WI38 (cell line): ENCODE results near the gene MDGA2.
"Not testable (repeated sequence)": the region's sequence is repeated elsewhere in the genome, so short reads cannot be mapped to it uniquely, and the experiment has no call there.

Source experiments
- H3K4me3 ChIP-seq: 2 replicates; pipeline ENCODE4 v1.5.1; 2011; ENCODE audit warnings: low read depth, mild to moderate bottlenecking, control low read depth, low read length
- CTCF ChIP-seq: IDR thresholded peaks from 2 replicates; pipeline ENCODE4 v1.5.1; 2012; ENCODE audit warnings: low read depth, mild to moderate bottlenecking, control low read depth, low read length

MDGA2 gene

GRCh38 chr14:46951103-46951502 is 724.3 kb downstream of the MDGA2 start:
- no peak overlapping the region for H3K4me3 ChIP-seq
- TF ChIP-seq CTCF: no peak

GRCh38 chr14:46940611-46941010 is 734.8 kb downstream of the MDGA2 start:
- TF ChIP-seq CTCF: no peak
- H3K4me3 ChIP-seq: no peak overlapping the region

- TF ChIP-seq CTCF: no peak
- H3K4me3 ChIP-seq: no peak overlapping the region
Observed at GRCh38 chr14:46920542-46920941, 754.9 kb downstream of the MDGA2 start.

- H3K4me3 ChIP-seq: not testable (repeated sequence)
Observed at GRCh38 chr14:46915539-46915938, 759.9 kb downstream of the MDGA2 start.

GRCh38 chr14:46902837-46903236 is 772.6 kb downstream of the MDGA2 start:
- no peak overlapping the region for H3K4me3 ChIP-seq
- TF ChIP-seq CTCF: no peak

- no peak for TF ChIP-seq CTCF
- H3K4me3 ChIP-seq: no peak overlapping the region
Observed at GRCh38 chr14:46894476-46894875, 780.9 kb downstream of the MDGA2 start.

- H3K4me3 ChIP-seq: no peak overlapping the region
- TF ChIP-seq CTCF: no peak
Observed at GRCh38 chr14:46887144-46887543, 788.3 kb downstream of the MDGA2 start.

- TF ChIP-seq CTCF: no peak
- no peak overlapping the region for H3K4me3 ChIP-seq
Observed at GRCh38 chr14:46885566-46885965, 789.8 kb downstream of the MDGA2 start.
